HL-60 (cell line): ENCODE data around the gene ATP6V0D1.
A peak's percentile ranks its signal among the peaks of the same experiment; 100 is the strongest.

ENCODE experiments used
- DNase-seq, 2 experiments: peaks; one replicate each; pipeline ENCODE4 v3.0.0-alpha.2; 2010 to 2020; ENCODE audit warnings: low read depth in 1 of 2, low spot score in 1 of 2
- H3K27ac ChIP-seq: fragments of 250-450 bp; sonication (Bioruptor Pico); replicated peaks from 2 replicates; pipeline ENCODE4 v1.5.1; 2020; ENCODE audit warnings: mild to moderate bottlenecking, moderate library complexity
- H3K27me3 ChIP-seq: fragments of 250-450 bp; sonication (Bioruptor Pico); 2 replicates; pipeline ENCODE4 v1.5.1; 2021; ENCODE audit warnings: mild to moderate bottlenecking, moderate library complexity; ENCODE audit not compliant: insufficient read depth, poor library complexity, severe bottlenecking
- H3K4me3 ChIP-seq: replicated peaks from 2 replicates; pipeline ENCODE4 v1.5.1; 2011; ENCODE audit warnings: mild to moderate bottlenecking, control low read depth, low read length; ENCODE audit not compliant: insufficient read depth
- GABPA ChIP-seq: IDR thresholded peaks from 2 replicates; pipeline ENCODE4 v1.6.1; 2012; ENCODE audit warnings: low read depth
- POLR2AphosphoS5 ChIP-seq: IDR thresholded peaks from 2 replicates; pipeline ENCODE4 v1.6.1; 2012; ENCODE audit warnings: low read depth
- SPI1 ChIP-seq: IDR thresholded peaks from 2 replicates; pipeline ENCODE4 v1.6.1; 2012; ENCODE audit warnings: low read depth, mild to moderate bottlenecking, borderline replicate concordance
- TF ChIP-seq, protein P1 (sequence below): IDR thresholded peaks from one replicate; pipeline ENCODE4 v1.5.1; 2011; ENCODE audit warnings: low read length, control low read depth, inconsistent platforms; ENCODE audit not compliant: insufficient read depth
- TF ChIP-seq, protein P2 (sequence below): IDR thresholded peaks from 2 replicates; pipeline ENCODE4 v1.6.1; 2012; ENCODE audit warnings: low read depth; ENCODE audit not compliant: insufficient replicate concordance

ATP6V0D1 gene

DNA sequence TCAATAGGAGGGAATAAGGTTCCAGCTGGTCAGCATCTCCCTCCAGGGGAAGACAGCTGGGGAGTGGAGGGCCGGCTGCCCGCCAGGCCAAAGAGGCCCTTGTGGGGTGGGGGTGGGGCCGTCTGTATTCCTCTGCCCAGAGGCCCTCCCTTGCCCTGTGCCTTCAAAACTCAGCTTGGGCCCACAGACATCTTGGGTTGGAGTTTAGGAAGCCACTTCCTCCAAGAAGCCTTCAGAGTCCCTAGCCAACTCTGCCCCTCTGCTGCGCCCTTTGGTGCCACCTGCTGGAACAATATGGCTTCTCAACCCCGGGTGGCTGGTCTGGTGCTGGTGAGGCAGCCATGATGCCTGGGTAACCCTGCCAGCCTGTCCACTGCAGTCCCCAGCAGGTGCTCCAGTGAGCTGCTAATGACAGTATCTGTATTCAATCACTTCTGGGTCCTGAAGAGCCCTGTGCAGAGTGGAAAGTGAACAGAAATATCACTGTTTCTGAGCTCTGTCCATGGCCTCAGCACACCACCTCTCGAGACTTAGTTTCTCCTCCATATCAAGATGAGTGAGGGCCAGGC is 33.4 kb downstream of the ATP6V0D1 start:
- Histone ChIP-seq H3K4me3 (no peak overlapping the region), H3K27me3 (no peaks in the 10 kb centered on the region), H3K27ac (no peak overlapping the region)
- peak; percentile 49 to 82 for DNase-seq
- no peak for TF ChIP-seq POLR2AphosphoS5
- TF ChIP-seq, protein P1, sequence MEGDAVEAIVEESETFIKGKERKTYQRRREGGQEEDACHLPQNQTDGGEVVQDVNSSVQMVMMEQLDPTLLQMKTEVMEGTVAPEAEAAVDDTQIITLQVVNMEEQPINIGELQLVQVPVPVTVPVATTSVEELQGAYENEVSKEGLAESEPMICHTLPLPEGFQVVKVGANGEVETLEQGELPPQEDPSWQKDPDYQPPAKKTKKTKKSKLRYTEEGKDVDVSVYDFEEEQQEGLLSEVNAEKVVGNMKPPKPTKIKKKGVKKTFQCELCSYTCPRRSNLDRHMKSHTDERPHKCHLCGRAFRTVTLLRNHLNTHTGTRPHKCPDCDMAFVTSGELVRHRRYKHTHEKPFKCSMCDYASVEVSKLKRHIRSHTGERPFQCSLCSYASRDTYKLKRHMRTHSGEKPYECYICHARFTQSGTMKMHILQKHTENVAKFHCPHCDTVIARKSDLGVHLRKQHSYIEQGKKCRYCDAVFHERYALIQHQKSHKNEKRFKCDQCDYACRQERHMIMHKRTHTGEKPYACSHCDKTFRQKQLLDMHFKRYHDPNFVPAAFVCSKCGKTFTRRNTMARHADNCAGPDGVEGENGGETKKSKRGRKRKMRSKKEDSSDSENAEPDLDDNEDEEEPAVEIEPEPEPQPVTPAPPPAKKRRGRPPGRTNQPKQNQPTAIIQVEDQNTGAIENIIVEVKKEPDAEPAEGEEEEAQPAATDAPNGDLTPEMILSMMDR, result peak; percentile 75
- peak; percentile 48; the same call in 1 of the 2 replicates for TF ChIP-seq SPI1

DNA sequence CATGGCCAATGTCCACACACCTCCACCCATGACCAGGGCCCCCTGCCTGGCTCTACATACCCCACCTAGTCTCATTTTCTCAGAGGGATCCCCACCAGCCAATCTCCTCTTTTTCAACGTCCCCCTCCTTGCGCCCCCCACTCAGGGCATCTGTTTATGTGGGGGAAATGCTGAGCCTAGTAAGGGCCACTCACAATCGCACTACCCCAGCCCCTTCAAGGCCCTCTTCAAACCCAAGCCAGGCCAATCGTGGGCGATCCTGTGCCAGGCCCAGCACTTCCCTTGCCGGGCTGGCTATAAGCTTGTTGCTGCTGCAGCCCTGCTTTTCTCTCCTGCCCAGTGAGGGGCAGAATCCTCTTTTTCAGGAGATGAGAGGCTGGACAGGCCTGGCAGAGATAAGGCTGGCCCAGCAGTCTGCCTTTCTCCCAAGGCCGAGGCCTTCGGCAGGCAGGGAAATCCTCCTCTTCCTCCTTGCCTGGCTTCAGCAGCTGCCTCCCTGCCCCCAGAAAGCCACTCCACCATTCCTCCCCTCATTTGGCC is 33.9 kb downstream of the ATP6V0D1 start:
- Histone ChIP-seq H3K27me3 (no peaks in the 10 kb centered on the region), H3K4me3 (no peak overlapping the region), H3K27ac (no peak overlapping the region)
- TF ChIP-seq, protein P1, result no peak
- TF ChIP-seq SPI1 (no peak), POLR2AphosphoS5 (no peak), GABPA (no peak)
- TF ChIP-seq, protein P2, sequence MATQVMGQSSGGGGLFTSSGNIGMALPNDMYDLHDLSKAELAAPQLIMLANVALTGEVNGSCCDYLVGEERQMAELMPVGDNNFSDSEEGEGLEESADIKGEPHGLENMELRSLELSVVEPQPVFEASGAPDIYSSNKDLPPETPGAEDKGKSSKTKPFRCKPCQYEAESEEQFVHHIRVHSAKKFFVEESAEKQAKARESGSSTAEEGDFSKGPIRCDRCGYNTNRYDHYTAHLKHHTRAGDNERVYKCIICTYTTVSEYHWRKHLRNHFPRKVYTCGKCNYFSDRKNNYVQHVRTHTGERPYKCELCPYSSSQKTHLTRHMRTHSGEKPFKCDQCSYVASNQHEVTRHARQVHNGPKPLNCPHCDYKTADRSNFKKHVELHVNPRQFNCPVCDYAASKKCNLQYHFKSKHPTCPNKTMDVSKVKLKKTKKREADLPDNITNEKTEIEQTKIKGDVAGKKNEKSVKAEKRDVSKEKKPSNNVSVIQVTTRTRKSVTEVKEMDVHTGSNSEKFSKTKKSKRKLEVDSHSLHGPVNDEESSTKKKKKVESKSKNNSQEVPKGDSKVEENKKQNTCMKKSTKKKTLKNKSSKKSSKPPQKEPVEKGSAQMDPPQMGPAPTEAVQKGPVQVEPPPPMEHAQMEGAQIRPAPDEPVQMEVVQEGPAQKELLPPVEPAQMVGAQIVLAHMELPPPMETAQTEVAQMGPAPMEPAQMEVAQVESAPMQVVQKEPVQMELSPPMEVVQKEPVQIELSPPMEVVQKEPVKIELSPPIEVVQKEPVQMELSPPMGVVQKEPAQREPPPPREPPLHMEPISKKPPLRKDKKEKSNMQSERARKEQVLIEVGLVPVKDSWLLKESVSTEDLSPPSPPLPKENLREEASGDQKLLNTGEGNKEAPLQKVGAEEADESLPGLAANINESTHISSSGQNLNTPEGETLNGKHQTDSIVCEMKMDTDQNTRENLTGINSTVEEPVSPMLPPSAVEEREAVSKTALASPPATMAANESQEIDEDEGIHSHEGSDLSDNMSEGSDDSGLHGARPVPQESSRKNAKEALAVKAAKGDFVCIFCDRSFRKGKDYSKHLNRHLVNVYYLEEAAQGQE, result no peak
- DNase-seq, result no peak

DNA sequence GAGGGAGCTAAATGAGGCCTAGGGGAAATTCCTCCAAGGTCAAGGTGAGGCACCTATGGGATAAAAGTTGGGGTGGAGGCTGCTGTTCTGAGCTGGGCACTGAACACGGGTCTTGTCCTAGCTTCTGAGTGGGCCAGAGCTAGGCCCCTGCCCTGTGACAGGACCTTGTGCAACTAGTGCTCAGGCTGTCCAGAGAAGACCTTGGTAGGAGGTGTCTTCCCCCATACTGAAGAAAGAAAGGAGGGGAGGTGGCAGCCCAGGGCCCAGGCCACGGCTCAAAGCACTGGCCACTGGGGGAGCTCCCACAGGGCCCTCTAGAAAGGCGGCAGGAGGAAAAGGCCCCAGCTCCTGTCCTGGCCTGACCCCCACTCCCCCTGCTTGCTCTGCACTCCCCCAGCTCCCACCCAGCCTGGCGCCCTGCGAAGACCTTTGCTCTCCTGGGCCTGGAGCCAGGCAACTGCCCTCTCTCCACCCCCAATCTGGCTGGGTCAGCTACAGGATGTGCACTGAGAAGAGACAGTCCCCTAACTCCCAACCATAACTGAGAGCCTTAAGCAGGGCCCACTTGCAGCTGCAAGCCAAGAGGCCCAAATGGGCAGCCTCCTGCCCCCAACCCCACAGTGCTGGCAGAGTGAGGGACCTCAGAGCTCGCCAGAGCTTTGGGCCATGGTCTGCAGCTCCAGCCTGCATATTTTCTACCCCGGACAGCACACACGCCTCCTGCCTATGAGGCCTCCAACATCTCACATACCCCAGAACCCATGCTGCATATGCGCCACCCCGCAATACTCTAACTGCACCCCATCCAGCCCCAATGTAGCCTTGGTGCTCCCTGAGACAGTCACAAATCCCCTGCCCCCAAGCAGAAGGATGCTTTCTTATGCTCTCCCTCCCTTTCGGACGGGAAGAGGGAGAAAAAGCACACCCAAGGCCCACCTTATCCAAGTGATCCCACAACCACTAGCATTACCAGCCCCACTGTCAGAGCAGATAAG is 34.7 kb downstream of the ATP6V0D1 start:
- TF ChIP-seq, protein P1, result no peak
- TF ChIP-seq SPI1 (no peak), POLR2AphosphoS5 (no peak), GABPA (no peak)
- TF ChIP-seq, protein P2, result no peak
- no peak overlapping the region for H3K27ac ChIP-seq

More for the DNA sequence above, 34.7 kb downstream of the ATP6V0D1 start:
- DNase-seq, result no peak
- Histone ChIP-seq H3K4me3 (no peak overlapping the region), H3K27me3 (no peaks in the 10 kb centered on the region)
